Ovary (tissue), 3 donors: Measurements from ENCODE around the gene RAB6D.

Experiments used
- EP300 ChIP-seq: sonication (generic); formaldehyde crosslinking; IDR thresholded peaks from one replicate; pipeline ENCODE4 v1.6.1; 2017; ENCODE audit warnings: antibody characterized with exemption
- TF ChIP-seq, protein P1 (sequence below), 3 donors: fragments of 450-650 bp in 2 of 3; fragments of 200-600 bp in 1 of 3; IDR thresholded peaks; one replicate each; pipeline versions ENCODE4 v1.5.1 to v1.8.0; 2016 to 2022; ENCODE audit warnings: antibody characterized with exemption in 3 of 3, mild to moderate bottlenecking in 1 of 3
- donor health status: DM: no; HTN: no; CAD: no.

GRCh38 chr2:131408778-131409177 is 44.8 kb upstream of the RAB6D start:
- no peak for TF ChIP-seq EP300
- TF ChIP-seq, protein P1, sequence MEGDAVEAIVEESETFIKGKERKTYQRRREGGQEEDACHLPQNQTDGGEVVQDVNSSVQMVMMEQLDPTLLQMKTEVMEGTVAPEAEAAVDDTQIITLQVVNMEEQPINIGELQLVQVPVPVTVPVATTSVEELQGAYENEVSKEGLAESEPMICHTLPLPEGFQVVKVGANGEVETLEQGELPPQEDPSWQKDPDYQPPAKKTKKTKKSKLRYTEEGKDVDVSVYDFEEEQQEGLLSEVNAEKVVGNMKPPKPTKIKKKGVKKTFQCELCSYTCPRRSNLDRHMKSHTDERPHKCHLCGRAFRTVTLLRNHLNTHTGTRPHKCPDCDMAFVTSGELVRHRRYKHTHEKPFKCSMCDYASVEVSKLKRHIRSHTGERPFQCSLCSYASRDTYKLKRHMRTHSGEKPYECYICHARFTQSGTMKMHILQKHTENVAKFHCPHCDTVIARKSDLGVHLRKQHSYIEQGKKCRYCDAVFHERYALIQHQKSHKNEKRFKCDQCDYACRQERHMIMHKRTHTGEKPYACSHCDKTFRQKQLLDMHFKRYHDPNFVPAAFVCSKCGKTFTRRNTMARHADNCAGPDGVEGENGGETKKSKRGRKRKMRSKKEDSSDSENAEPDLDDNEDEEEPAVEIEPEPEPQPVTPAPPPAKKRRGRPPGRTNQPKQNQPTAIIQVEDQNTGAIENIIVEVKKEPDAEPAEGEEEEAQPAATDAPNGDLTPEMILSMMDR (IDR thresholded peaks at IDR 0.05) = no peak
